ENCODE measurements around the gene RHD.
"Not testable (repeated sequence)": the region's sequence is repeated elsewhere in the genome, so short reads cannot be mapped to it uniquely, and the experiment has no call there.

The RHD gene

GRCh38 chr1:25360596-25361581 is 88.6 kb downstream of the RHD start:
- H3K4me3 ChIP-seq (ENCODE audit: low read depth, low read length): no peak overlapping the region
- TF ChIP-seq MYC (IDR thresholded peaks at IDR 0.05; ENCODE audit: low read depth, low read length) (no peak), POLR2A (IDR thresholded peaks at IDR 0.05; ENCODE audit: extremely low read depth, insufficient read length) (no peak), MAX (IDR thresholded peaks at IDR 0.05; ENCODE audit: low read depth, low read length) (no peak)
- TF ChIP-seq, protein P1, sequence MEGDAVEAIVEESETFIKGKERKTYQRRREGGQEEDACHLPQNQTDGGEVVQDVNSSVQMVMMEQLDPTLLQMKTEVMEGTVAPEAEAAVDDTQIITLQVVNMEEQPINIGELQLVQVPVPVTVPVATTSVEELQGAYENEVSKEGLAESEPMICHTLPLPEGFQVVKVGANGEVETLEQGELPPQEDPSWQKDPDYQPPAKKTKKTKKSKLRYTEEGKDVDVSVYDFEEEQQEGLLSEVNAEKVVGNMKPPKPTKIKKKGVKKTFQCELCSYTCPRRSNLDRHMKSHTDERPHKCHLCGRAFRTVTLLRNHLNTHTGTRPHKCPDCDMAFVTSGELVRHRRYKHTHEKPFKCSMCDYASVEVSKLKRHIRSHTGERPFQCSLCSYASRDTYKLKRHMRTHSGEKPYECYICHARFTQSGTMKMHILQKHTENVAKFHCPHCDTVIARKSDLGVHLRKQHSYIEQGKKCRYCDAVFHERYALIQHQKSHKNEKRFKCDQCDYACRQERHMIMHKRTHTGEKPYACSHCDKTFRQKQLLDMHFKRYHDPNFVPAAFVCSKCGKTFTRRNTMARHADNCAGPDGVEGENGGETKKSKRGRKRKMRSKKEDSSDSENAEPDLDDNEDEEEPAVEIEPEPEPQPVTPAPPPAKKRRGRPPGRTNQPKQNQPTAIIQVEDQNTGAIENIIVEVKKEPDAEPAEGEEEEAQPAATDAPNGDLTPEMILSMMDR (IDR thresholded peaks at IDR 0.05; ENCODE audit: low read depth, low read length): no peak
- no peak for DNase-seq (ENCODE audit: low read depth)

DNA sequence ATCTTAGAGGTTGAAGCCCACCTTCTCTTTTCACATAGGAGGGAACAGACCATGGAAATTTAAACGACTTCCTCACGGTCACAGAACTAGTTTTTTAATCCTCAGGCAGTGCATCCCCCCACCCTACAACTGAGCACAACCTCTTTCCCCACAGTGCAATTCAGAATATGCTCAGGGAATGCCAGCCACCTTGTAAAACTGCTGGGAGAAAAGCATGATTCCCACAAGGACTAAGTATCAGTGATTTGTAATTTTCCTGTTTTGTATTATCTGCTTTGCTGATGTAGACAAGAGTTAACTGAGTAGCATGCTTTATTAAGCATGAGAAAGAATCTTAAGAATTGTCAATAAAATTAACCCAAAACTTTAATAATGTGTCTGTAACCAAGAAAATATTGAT is 89.6 kb downstream of the RHD start:
- TF ChIP-seq POLR2A (IDR thresholded peaks at IDR 0.05; ENCODE audit: extremely low read depth, insufficient read length): no peak
- TF ChIP-seq MYC (IDR thresholded peaks at IDR 0.05; ENCODE audit: low read depth, low read length): no peak
- no peak for TF ChIP-seq MAX (IDR thresholded peaks at IDR 0.05; ENCODE audit: low read depth, low read length)
- TF ChIP-seq, protein P1 (IDR thresholded peaks at IDR 0.05; ENCODE audit: low read depth, low read length): no peak
- no peak overlapping the region for H3K4me3 ChIP-seq (ENCODE audit: low read depth, low read length)
- no peak for DNase-seq (ENCODE audit: low read depth)

DNA sequence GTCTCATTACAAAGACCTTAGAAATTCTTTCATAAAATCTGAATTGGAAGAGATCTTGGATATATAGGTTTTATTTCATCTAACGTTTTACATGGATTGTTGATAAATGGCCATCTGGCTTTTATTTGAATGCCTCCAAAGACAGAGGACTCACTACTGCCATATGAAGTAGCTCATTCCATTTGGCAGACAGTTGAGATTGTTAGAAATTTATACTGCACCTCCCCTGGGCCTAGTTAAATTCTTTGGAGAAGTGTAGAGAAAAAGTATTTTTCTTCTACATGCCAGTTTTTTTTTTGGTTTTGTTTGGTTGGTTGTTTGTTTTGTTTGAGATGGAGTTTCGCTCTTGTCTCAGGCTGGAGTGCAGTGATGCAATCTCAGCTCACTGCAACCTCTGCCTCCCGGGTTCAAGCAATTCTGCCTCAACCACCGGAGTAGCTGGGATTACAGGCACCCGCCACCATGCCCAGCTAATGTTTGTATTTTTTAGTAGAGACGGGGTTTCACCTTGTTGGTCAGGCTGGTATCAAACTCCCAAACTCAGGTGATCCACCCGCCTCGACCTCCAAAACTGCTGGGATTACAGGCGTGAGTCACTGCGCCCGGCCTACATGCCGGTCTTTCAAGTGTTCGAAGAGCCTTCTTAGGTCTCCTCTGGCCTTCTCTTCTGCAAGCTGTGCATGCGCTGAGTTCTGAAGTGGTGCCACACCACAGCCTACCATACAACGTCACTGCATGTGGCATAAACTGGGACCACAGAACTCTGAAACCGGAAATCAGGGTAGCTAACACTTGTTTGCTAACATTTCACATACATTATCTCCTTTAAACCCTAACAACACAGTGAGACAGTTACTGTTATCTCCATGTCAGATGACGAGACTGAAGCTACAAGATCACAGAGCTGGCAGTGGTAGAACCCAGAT is 90.6 kb downstream of the RHD start:
- not testable (repeated sequence) for DNase-seq (ENCODE audit: low read depth); H3K4me3 ChIP-seq (ENCODE audit: low read depth, low read length)

DNA sequence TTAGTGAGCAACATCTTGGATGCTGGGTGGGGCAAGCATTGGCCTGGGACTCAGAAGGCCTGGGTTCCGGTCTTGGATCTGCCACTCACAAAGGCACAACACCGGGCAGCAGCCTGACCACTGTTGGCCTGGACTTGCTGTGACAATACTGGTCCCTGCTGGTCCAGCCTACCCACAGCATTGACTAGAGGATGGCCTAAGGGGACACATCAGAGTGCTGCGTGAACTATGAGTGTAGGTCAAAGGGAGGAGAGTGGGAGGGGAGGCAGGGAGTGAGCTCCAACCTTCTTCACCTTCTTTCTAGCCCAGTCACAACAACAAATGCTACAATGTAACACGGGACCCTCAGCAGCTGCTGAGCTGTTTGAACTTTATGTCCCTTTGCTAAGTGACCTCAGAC is 96.9 kb downstream of the RHD start:
- H3K4me3 ChIP-seq (ENCODE audit: low read depth, low read length): no peak overlapping the region
- no peak for DNase-seq (ENCODE audit: low read depth)
- TF ChIP-seq MYC (IDR thresholded peaks at IDR 0.05; ENCODE audit: low read depth, low read length) (no peak), POLR2A (IDR thresholded peaks at IDR 0.05; ENCODE audit: extremely low read depth, insufficient read length) (no peak), MAX (IDR thresholded peaks at IDR 0.05; ENCODE audit: low read depth, low read length) (no peak)
- TF ChIP-seq, protein P1 (IDR thresholded peaks at IDR 0.05; ENCODE audit: low read depth, low read length): no peak

DNA sequence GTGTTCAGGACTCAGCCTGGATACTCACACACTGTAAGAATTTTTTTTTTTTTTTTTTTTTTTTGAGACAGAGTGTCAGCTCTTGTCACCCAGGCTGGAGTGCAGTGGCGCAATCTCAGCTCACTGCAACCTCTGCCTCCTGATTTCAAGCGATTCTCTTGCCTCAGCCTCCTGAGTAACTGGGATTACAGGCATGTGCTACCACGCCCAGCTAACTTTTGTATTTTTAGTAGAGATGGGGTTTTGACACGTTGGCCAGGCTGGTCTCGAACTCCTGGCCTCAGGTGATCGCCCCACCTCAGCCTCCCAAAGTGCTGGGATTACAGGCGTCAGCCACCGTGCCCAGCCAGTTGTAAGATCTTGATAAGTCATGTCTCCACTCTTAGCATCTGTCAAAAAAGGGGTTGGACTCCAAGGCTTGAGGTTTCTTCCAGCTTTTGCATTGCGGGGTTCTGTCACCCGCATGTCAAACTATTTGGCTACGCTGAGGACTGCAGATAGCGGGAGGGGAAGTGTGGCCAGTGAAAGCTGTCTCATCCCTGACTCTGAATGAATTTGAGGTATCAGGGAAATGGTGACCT is 97.5 kb downstream of the RHD start:
- DNase-seq (ENCODE audit: low read depth); H3K4me3 ChIP-seq (ENCODE audit: low read depth, low read length): not testable (repeated sequence)

GRCh38 chr1:25371757-25372156 is 99.4 kb downstream of the RHD start:
- not testable (repeated sequence) for DNase-seq (ENCODE audit: low read depth); H3K4me3 ChIP-seq (ENCODE audit: low read depth, low read length)

DNA sequence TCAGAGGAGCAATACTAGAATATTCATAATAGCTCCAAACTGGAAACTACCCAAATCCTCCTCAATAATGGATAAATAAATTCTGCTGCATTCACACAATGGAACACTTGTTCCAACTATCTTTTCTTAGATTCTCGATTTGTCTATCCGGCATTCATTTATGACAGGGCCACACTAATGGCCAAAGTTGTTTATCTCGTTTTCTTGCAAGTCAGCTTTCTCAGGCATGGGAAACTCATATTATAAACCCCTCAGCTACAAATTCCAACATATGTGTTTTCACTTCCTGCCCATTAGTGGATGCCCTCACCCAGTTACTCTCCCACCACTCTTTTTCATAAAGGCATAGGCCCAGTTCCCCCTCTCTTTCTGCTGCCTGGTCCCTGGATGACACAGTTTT is 106.1 kb downstream of the RHD start:
- not testable (repeated sequence) for DNase-seq (ENCODE audit: low read depth); H3K4me3 ChIP-seq (ENCODE audit: low read depth, low read length)
